Gastrocnemius medialis (tissue), 4 donors: Measurements from ENCODE around the gene SCRT2. TPM values are rescaled to one million over a fixed set of nuclear protein-coding genes. Genes with fewer than 3 reads are reported as not detected.
A peak's percentile ranks its signal among the peaks of the same experiment; 100 is the strongest.

Source experiments
- ATAC-seq, 2 donors: fragments of 150-250 bp; one replicate each; pipeline ENCODE4 v1.9.1; 2016
- DNase-seq, 2 donors: peaks; one replicate each; pipeline ENCODE4 v3.0.0-alpha.2; 2019
- H3K27ac ChIP-seq, 4 donors: fragments of 200-600 bp; sonication (generic); 1 replicate in 1 of 4; 2 replicates in 3 of 4; pipeline ENCODE4 v1.5.1; 2016 to 2018; ENCODE audit warnings: mild to moderate bottlenecking in 2 of 4, moderate library complexity in 1 of 4
- H3K27me3 ChIP-seq, 3 donors: fragments of 200-600 bp; sonication (generic) in 2 of 3; 1 replicate in 1 of 3; 2 replicates in 2 of 3; pipeline versions ENCODE4 v1.5.1 to v1.6.0; 2016 to 2019; ENCODE audit warnings: mild to moderate bottlenecking in 1 of 3, moderate library complexity in 1 of 3
- H3K36me3 ChIP-seq, 2 donors: fragments of 200-600 bp; sonication (generic) in 1 of 2; one replicate each; pipeline ENCODE4 v1.5.1; 2017 to 2018
- H3K4me1 ChIP-seq, 2 donors: fragments of 200-600 bp; sonication (generic) in 1 of 2; one replicate each; pipeline ENCODE4 v1.5.1; 2016 to 2017; ENCODE audit warnings: mild to moderate bottlenecking in 2 of 2
- H3K4me3 ChIP-seq, 4 donors: fragments of 200-600 bp; sonication (generic) in 3 of 4; 1 replicate in 1 of 4; 2 replicates in 3 of 4; pipeline ENCODE4 v1.5.1; 2016 to 2019; ENCODE audit warnings: mild to moderate bottlenecking in 2 of 4
- H3K9me3 ChIP-seq, 3 donors: fragments of 200-600 bp; sonication (generic) in 2 of 3; 1 replicate in 1 of 3; 2 replicates in 2 of 3; pipeline ENCODE4 v1.5.1; 2016 to 2019
- CTCF ChIP-seq, 5 experiments: fragments of 450-650 bp in 3 of 5; fragments of 200-600 bp in 2 of 5; sonication (generic) in 2 of 5; IDR thresholded peaks in 4 of 5; conservative IDR thresholded peaks in 1 of 5; 1 replicate in 4 of 5; 2 replicates in 1 of 5; pipeline ENCODE4 v1.5.1; 2016 to 2019; ENCODE audit warnings: antibody characterized with exemption in 5 of 5, mild to moderate bottlenecking in 3 of 5, moderate library complexity in 3 of 5
- POLR2A ChIP-seq, 2 donors: fragments of 450-650 bp; IDR thresholded peaks; one replicate each; pipeline ENCODE4 v1.6.1; 2017; ENCODE audit warnings: antibody characterized with exemption in 2 of 2, mild to moderate bottlenecking in 2 of 2, moderate library complexity in 2 of 2
- in situ Hi-C, 4 donors: fragments of 200-750 bp; cut with MboI; loops; one replicate each; pipeline versions ENCODE4 v1.15.0 to v1.8.0; 2017; ENCODE audit warnings: low sequenced_read_pairs in 4 of 4
- intact Hi-C: fragments of 100-400 bp; cut with DNase I; formaldehyde crosslinking; loops from one replicate; pipeline ENCODE4 v1.15.1; 2023; ENCODE audit warnings: low total_unique reads
- total RNA-seq, 4 donors: library from RNA; depleted of rRNA; stranded (reverse); fragments of >200 nt; gene quantifications; one replicate each; pipeline versions ENCODE4 v1.1.0 to v1.2.3, GENCODE V29; 2016

Gene SCRT2
- total RNA-seq, 4 donors from 2014 or later, result not detected

- Histone ChIP-seq H3K27ac (no peak overlapping the region), H3K4me3 (no peak overlapping the region), H3K9me3 (no peaks in the 10 kb centered on the region), H3K4me1 (no peaks in the 10 kb centered on the region), H3K27me3 (no peaks in the 10 kb centered on the region), H3K36me3 (no peaks in the 10 kb centered on the region)
- no peak for TF ChIP-seq CTCF (IDR thresholded peaks at IDR 0.05 in 4 of 5, conservative IDR thresholded peaks at IDR 0.05 in 1 of 5)
- TF ChIP-seq POLR2A (IDR thresholded peaks at IDR 0.05), result no peak
- intact Hi-C loops (no loop called here), in situ Hi-C loops (no loop called here)
- peak in 1 of 2 donors; percentile 52 for ATAC-seq
- DNase-seq, result no peak
Observed at GRCh38 chr20:625360-625932, 50.2 kb downstream of the SCRT2 start.

DNA sequence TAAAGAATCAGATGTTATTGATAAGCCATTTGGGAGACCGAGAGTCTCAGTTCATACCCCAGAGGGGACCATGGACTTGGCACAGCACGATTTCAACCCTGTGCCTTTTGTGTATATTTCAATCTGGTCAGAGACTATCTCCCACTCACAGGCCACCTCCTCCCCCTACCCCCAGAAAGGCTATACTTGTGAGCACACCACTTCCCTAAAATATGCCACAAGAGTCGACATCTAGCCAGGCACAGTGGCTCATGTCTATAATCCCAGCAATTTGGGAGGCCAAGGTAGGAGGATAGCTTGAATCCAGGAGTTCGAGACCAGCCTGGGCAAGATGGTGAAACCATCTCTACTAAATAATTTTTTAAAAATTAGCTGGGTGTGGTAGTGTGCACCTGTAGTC lies 51.9 kb downstream of the SCRT2 start:
- intact Hi-C loops (no loop called here), in situ Hi-C loops (no loop called here)
- Histone ChIP-seq H3K4me1 (no peaks in the 10 kb centered on the region), H3K27ac (no peak overlapping the region), H3K9me3 (no peaks in the 10 kb centered on the region), H3K36me3 (no peaks in the 10 kb centered on the region), H3K4me3 (no peak overlapping the region), H3K27me3 (peaks cover 0 to 3% (median 2%) of the 10 kb centered on the region in 3 donors)
- ATAC-seq (no peak), DNase-seq (no peak)
- TF ChIP-seq POLR2A (IDR thresholded peaks at IDR 0.05), result no peak
- no peak for TF ChIP-seq CTCF (IDR thresholded peaks at IDR 0.05 in 4 of 5, conservative IDR thresholded peaks at IDR 0.05 in 1 of 5)

DNA sequence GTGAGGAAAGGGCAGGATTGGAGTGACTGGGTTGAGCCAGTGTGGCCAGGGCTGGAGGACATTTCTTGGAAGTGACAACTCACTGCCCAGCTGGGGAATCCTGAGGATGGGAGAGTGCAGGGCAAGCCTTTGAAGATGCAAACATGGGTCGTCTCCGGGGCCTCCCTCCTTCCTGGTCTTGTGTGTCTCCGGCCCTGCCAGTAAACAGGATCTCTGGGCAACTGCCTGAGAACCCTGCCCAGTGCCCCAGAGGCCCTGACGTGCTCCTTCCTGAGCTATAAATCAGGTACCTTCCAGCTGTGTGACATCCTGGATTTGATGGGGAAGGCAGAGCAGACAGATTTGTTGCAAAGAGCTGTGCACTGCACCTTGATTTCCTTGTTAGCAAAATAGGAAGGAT lies 52.6 kb downstream of the SCRT2 start:
- TF ChIP-seq CTCF (IDR thresholded peaks at IDR 0.05 in 4 of 5, conservative IDR thresholded peaks at IDR 0.05 in 1 of 5) (no peak), POLR2A (IDR thresholded peaks at IDR 0.05) (no peak)
- no peak for ATAC-seq
- no peaks in the 10 kb centered on the region for H3K36me3 ChIP-seq
- no peak for DNase-seq
- H3K27me3 ChIP-seq, result peaks cover 0 to 3% (median 2%) of the 10 kb centered on the region in 3 donors
- H3K9me3 ChIP-seq, result no peaks in the 10 kb centered on the region
- intact Hi-C loops (no loop called here), in situ Hi-C loops (no loop called here)
- no peaks in the 10 kb centered on the region for H3K4me1 ChIP-seq
- H3K27ac ChIP-seq, result no peak overlapping the region
- H3K4me3 ChIP-seq, result no peak overlapping the region

- in situ Hi-C loops, result no loop called here
- Histone ChIP-seq H3K4me1 (no peaks in the 10 kb centered on the region), H3K27ac (no peak overlapping the region), H3K36me3 (no peaks in the 10 kb centered on the region), H3K27me3 (peaks cover 2 to 8% (median 5%) of the 10 kb centered on the region in 3 donors), H3K4me3 (no peak overlapping the region), H3K9me3 (no peaks in the 10 kb centered on the region)
- intact Hi-C loops, result no loop called here
- TF ChIP-seq CTCF (IDR thresholded peaks at IDR 0.05 in 4 of 5, conservative IDR thresholded peaks at IDR 0.05 in 1 of 5) (no peak), POLR2A (IDR thresholded peaks at IDR 0.05) (no peak)
- DNase-seq, result no peak
- no peak for ATAC-seq
Observed at GRCh38 chr20:622161-622560, 53.4 kb downstream of the SCRT2 start.
